Uterus (tissue), 4 donors: ENCODE data around the gene ABCA2. TPM values are rescaled to one million over a fixed set of nuclear protein-coding genes. Genes with fewer than 3 reads are reported as not detected.

Source experiments
- DNase-seq, 2 donors: peaks; one replicate each; pipeline ENCODE4 v3.0.0-alpha.2; 2019 to 2020
- H3K27ac ChIP-seq, 2 donors: fragments of 200-600 bp; sonication (generic); 1 replicate in 1 of 2; 2 replicates in 1 of 2; pipeline ENCODE4 v1.5.1; 2016 to 2018
- H3K27me3 ChIP-seq, 2 donors: fragments of 200-600 bp; sonication (generic); one replicate each; pipeline ENCODE4 v1.5.1; 2018 to 2019; ENCODE audit warnings: control low read depth in 1 of 2
- H3K36me3 ChIP-seq, 2 donors: fragments of 200-600 bp; sonication (generic); one replicate each; pipeline ENCODE4 v1.5.1; 2019; ENCODE audit warnings: control low read depth in 1 of 2
- H3K4me1 ChIP-seq, 2 donors: fragments of 200-600 bp; sonication (generic); one replicate each; pipeline ENCODE4 v1.5.1; 2018 to 2019; ENCODE audit warnings: control low read depth in 1 of 2
- H3K4me3 ChIP-seq, 2 donors: fragments of 200-600 bp; sonication (generic); 1 replicate in 1 of 2; 2 replicates in 1 of 2; pipeline ENCODE4 v1.5.1; 2018 to 2019; ENCODE audit warnings: mild to moderate bottlenecking in 1 of 2
- H3K9me3 ChIP-seq, 2 donors: fragments of 200-600 bp; sonication (generic); one replicate each; pipeline ENCODE4 v1.5.1; 2019; ENCODE audit warnings: control low read depth in 1 of 2
- POLR2A ChIP-seq, 2 donors: fragments of 450-650 bp; IDR thresholded peaks; one replicate each; pipeline ENCODE4 v1.6.1; 2016; ENCODE audit warnings: antibody characterized with exemption in 2 of 2, mild to moderate bottlenecking in 1 of 2, moderate library complexity in 1 of 2
- intact Hi-C: fragments of 100-400 bp; cut with DNase I; formaldehyde crosslinking; loops from one replicate; pipeline ENCODE4 v1.15.1; 2023; ENCODE audit warnings: low total_unique reads
- total RNA-seq, 4 donors: library from RNA; depleted of rRNA in 3 of 4; stranded (reverse); fragments of >200 nt in 3 of 4; gene quantifications; one replicate each; pipeline versions ENCODE4 v1.1.0 to v1.2.4, GENCODE V29; 2014 to 2023
- TF ChIP-seq, protein P1 (sequence below), 4 experiments: fragments of 200-600 bp in 2 of 4; fragments of 450-650 bp in 2 of 4; sonication (generic) in 2 of 4; IDR thresholded peaks; one replicate each; pipeline ENCODE4 v1.5.1; 2016 to 2019; ENCODE audit warnings: antibody characterized with exemption in 4 of 4, mild to moderate bottlenecking in 2 of 4, moderate library complexity in 1 of 4
- donor health status: DM: yes; HTN: yes; CAD: no.

The ABCA2 gene
- total RNA-seq, 4 donors from 2014 or later, result 24.8 to 36.9 (median 26.1) TPM

GRCh38 chr9:136958898-136959850 is 68.9 kb downstream of the ABCA2 start:
- Histone ChIP-seq H3K4me3 (no peak overlapping the region), H3K27ac (no peak overlapping the region), H3K27me3 (no peaks in the 10 kb centered on the region), H3K4me1 (no peaks in the 10 kb centered on the region), H3K36me3 (no peaks in the 10 kb centered on the region), H3K9me3 (no peaks in the 10 kb centered on the region)
- intact Hi-C loops, result no loop called here
- DNase-seq, result no peak
- TF ChIP-seq, protein P1, sequence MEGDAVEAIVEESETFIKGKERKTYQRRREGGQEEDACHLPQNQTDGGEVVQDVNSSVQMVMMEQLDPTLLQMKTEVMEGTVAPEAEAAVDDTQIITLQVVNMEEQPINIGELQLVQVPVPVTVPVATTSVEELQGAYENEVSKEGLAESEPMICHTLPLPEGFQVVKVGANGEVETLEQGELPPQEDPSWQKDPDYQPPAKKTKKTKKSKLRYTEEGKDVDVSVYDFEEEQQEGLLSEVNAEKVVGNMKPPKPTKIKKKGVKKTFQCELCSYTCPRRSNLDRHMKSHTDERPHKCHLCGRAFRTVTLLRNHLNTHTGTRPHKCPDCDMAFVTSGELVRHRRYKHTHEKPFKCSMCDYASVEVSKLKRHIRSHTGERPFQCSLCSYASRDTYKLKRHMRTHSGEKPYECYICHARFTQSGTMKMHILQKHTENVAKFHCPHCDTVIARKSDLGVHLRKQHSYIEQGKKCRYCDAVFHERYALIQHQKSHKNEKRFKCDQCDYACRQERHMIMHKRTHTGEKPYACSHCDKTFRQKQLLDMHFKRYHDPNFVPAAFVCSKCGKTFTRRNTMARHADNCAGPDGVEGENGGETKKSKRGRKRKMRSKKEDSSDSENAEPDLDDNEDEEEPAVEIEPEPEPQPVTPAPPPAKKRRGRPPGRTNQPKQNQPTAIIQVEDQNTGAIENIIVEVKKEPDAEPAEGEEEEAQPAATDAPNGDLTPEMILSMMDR (IDR thresholded peaks at IDR 0.05), result no peak
- no peak for TF ChIP-seq POLR2A (IDR thresholded peaks at IDR 0.05)

DNA sequence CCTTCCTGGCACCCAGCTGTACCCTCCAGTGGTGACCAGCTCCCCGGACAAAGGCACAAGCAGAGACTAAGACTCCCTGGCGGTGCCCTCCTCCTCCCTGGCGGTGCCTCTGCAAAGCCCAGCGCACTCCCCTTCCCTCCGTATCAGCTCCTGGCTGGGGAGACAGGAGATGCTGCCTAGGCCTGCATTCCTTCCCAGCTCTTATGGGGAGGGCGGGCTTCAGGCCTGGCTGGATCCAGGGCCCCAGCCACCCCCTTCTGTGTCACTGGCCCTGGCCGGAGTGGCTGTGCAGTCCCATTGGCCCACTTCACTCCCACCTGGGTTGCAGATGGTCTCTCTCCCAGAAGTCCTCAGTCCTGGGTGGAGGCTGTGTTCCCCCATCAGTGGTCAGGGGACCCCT is 69.6 kb downstream of the ABCA2 start:
- Histone ChIP-seq H3K27ac (no peak overlapping the region), H3K4me1 (no peaks in the 10 kb centered on the region), H3K9me3 (no peaks in the 10 kb centered on the region), H3K4me3 (no peak overlapping the region), H3K27me3 (no peaks in the 10 kb centered on the region), H3K36me3 (no peaks in the 10 kb centered on the region)
- intact Hi-C loops, result no loop called here
- no peak for DNase-seq
- TF ChIP-seq POLR2A (IDR thresholded peaks at IDR 0.05), result no peak
- TF ChIP-seq, protein P1 (IDR thresholded peaks at IDR 0.05), result no peak

DNA sequence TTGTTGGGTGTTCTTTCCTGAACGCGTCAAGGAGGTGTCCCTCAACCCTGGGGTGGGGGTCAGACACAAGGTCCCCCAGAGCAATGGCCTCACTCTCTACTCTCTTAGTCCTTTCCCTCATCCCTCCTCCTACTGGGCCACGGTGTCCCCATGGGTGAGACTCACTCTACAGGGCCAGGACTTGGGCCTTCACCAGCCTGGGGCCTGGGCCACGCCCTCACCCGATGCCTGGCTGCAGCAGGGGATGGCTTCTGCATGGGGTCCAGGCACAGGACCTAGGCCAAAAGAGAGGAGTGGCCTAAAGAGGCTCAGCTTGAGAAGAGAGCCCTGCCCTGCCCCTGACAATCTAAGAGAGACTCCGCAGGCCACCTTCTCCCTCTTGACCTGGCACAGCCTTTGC is 70.1 kb downstream of the ABCA2 start:
- Histone ChIP-seq H3K27me3 (no peaks in the 10 kb centered on the region), H3K4me3 (no peak overlapping the region), H3K27ac (no peak overlapping the region), H3K4me1 (no peaks in the 10 kb centered on the region), H3K36me3 (no peaks in the 10 kb centered on the region), H3K9me3 (no peaks in the 10 kb centered on the region)
- TF ChIP-seq POLR2A (IDR thresholded peaks at IDR 0.05), result no peak
- TF ChIP-seq, protein P1 (IDR thresholded peaks at IDR 0.05), result no peak
- intact Hi-C loops, result no loop called here
- DNase-seq, result no peak

GRCh38 chr9:136957461-136957860 is 70.6 kb downstream of the ABCA2 start:
- TF ChIP-seq, protein P1 (IDR thresholded peaks at IDR 0.05), result no peak
- TF ChIP-seq POLR2A (IDR thresholded peaks at IDR 0.05), result no peak
- H3K27me3 ChIP-seq, result no peaks in the 10 kb centered on the region
- no peaks in the 10 kb centered on the region for H3K36me3 ChIP-seq
- DNase-seq, result no peak
- no peaks in the 10 kb centered on the region for H3K4me1 ChIP-seq
- intact Hi-C loops, result no loop called here
- no peaks in the 10 kb centered on the region for H3K9me3 ChIP-seq
- H3K4me3 ChIP-seq, result no peak overlapping the region
- no peak overlapping the region for H3K27ac ChIP-seq

Other genes starting within 250 kb of the ABCA2 start
- 10 to 100 TPM in 3 of 4 donors, 1 to 10 TPM in 1; 3.5 to 48.9 (median 32.0) TPM for gene TMEM141, start 236.9 kb downstream of the ABCA2 start, total RNA-seq
- gene CCDC183, start 231.9 kb downstream of the ABCA2 start, total RNA-seq, result 1 to 10 TPM in 2 of 4 donors, not detected in 2; 2.0 TPM
- gene RABL6, start 220.3 kb downstream of the ABCA2 start, total RNA-seq, result 10 to 100 TPM; 28.8 to 57.9 (median 39.6) TPM
- gene AJM1, start 185.8 kb downstream of the ABCA2 start, total RNA-seq, result 1 to 10 TPM in 3 of 4 donors, not detected in 1; 1.3 to 3.6 (median 3.6) TPM
- gene PHPT1, start 178.8 kb downstream of the ABCA2 start, total RNA-seq, result 10 to 100 TPM; 12.4 to 55.5 (median 31.4) TPM
- 1 to 10 TPM in 2 of 4 donors, under 1 TPM in 1, not detected in 1; 0.26 to 4.3 (median 4.2) TPM for gene MAMDC4, start 175.9 kb downstream of the ABCA2 start, total RNA-seq
- gene EDF1, start 161.9 kb downstream of the ABCA2 start, total RNA-seq, result 100 to 1,000 TPM in 3 of 4 donors, 10 to 100 TPM in 1; 75.6 to 244 (median 144) TPM
- 10 to 100 TPM in 3 of 4 donors, under 1 TPM in 1; 0.88 to 22.1 (median 11.9) TPM for gene TRAF2, start 141.7 kb downstream of the ABCA2 start, total RNA-seq
- 100 to 1,000 TPM in 1 of 4 donors, 10 to 100 TPM in 3; 67.4 to 111 (median 75.3) TPM for gene FBXW5, start 83.5 kb downstream of the ABCA2 start, total RNA-seq
- gene C8G, start 83.0 kb downstream of the ABCA2 start, total RNA-seq, result not detected
- 10 to 100 TPM in 2 of 4 donors, 1 to 10 TPM in 1, not detected in 1; 5.4 to 43.2 (median 10.3) TPM for gene LCN12, start 76.0 kb downstream of the ABCA2 start, total RNA-seq
- 100 to 1,000 TPM in 1 of 4 donors, 10 to 100 TPM in 3; 13.5 to 116 (median 58.8) TPM for gene PTGDS, start 50.7 kb downstream of the ABCA2 start, total RNA-seq
- gene LCNL1, start 45.2 kb downstream of the ABCA2 start, total RNA-seq, result 1 to 10 TPM in 1 of 4 donors, under 1 TPM in 3; under 0.01 to 6.9 (median 0.54) TPM
- gene PAXX, start 35.8 kb downstream of the ABCA2 start, total RNA-seq, result 10 to 100 TPM; 14.2 to 39.5 (median 18.8) TPM
- gene CLIC3, start 31.7 kb downstream of the ABCA2 start, total RNA-seq, result 1 to 10 TPM in 2 of 4 donors, not detected in 2; 1.5 TPM
- not detected for gene FUT7, start 3.9 kb upstream of the ABCA2 start, total RNA-seq
- gene NPDC1, start 17.9 kb upstream of the ABCA2 start, total RNA-seq, result 100 to 1,000 TPM in 1 of 4 donors, 10 to 100 TPM in 3; 25.2 to 221 (median 59.2) TPM
- gene ENTPD2, start 25.8 kb upstream of the ABCA2 start, total RNA-seq, result 10 to 100 TPM in 1 of 4 donors, 1 to 10 TPM in 1, not detected in 2; 2.4 to 11.5 TPM
- 1 to 10 TPM in 2 of 4 donors, under 1 TPM in 1, not detected in 1; 0.15 to 5.9 (median 1.0) TPM for gene SAPCD2, start 42.3 kb upstream of the ABCA2 start, total RNA-seq
- 10 to 100 TPM in 1 of 4 donors, 1 to 10 TPM in 2, under 1 TPM in 1; 0.51 to 13.8 (median 5.3) TPM for gene UAP1L1, start 49.3 kb upstream of the ABCA2 start, total RNA-seq
- 10 to 100 TPM; 32.9 to 65.0 (median 47.5) TPM for gene MAN1B1, start 58.7 kb upstream of the ABCA2 start, total RNA-seq
- gene DPP7, start 86.5 kb upstream of the ABCA2 start, total RNA-seq, result 100 to 1,000 TPM in 1 of 4 donors, 10 to 100 TPM in 3; 23.2 to 100 (median 76.8) TPM
- gene GRIN1, start 110.9 kb upstream of the ABCA2 start, total RNA-seq, result not detected
- gene LRRC26, start 141.8 kb upstream of the ABCA2 start, total RNA-seq, result under 1 TPM in 1 of 4 donors, not detected in 3; 0.29 TPM
- gene TMEM210, start 143.8 kb upstream of the ABCA2 start, total RNA-seq, result not detected
- gene ANAPC2, start 160.3 kb upstream of the ABCA2 start, total RNA-seq, result 10 to 100 TPM in 3 of 4 donors, 1 to 10 TPM in 1; 6.7 to 65.6 (median 24.9) TPM
- gene SSNA1, start 160.4 kb upstream of the ABCA2 start, total RNA-seq, result 10 to 100 TPM; 17.1 to 47.1 (median 40.6) TPM
- gene TPRN, start 172.5 kb upstream of the ABCA2 start, total RNA-seq, result 10 to 100 TPM in 1 of 4 donors, 1 to 10 TPM in 2, under 1 TPM in 1; 0.29 to 17.1 (median 5.5) TPM
- 10 to 100 TPM; 33.2 to 53.3 (median 38.7) TPM for gene TMEM203, start 177.4 kb upstream of the ABCA2 start, total RNA-seq
- 10 to 100 TPM in 1 of 4 donors, 1 to 10 TPM in 1, not detected in 2; 4.5 to 14.9 TPM for gene NDOR1, start 177.5 kb upstream of the ABCA2 start, total RNA-seq
- 1 to 10 TPM in 1 of 4 donors, not detected in 3; 3.7 TPM for gene RNF208, start 194.0 kb upstream of the ABCA2 start, total RNA-seq
- under 1 TPM in 1 of 4 donors, not detected in 3; 0.34 TPM for gene CYSRT1, start 196.9 kb upstream of the ABCA2 start, total RNA-seq
- gene RNF224, start 199.3 kb upstream of the ABCA2 start, total RNA-seq, result under 1 TPM in 1 of 4 donors, not detected in 3; 0.21 TPM
- gene SLC34A3, start 202.7 kb upstream of the ABCA2 start, total RNA-seq, result under 1 TPM in 1 of 4 donors, not detected in 3; 0.48 TPM
- 100 to 1,000 TPM in 3 of 4 donors, 10 to 100 TPM in 1; 91.5 to 174 (median 139) TPM for gene TUBB4B, start 213.1 kb upstream of the ABCA2 start, total RNA-seq
- gene STPG3, start 223.0 kb upstream of the ABCA2 start, total RNA-seq, result not detected
- gene NELFB, start 227.1 kb upstream of the ABCA2 start, total RNA-seq, result 10 to 100 TPM; 17.1 to 46.5 (median 43.2) TPM
- 10 to 100 TPM in 3 of 4 donors, 1 to 10 TPM in 1; 2.6 to 12.7 (median 11.5) TPM for gene TOR4A, start 249.5 kb upstream of the ABCA2 start, total RNA-seq